Psoas muscle (tissue), 8 donors: ENCODE data around the gene CREB3L1. TPM values are rescaled to one million over a fixed set of nuclear protein-coding genes. Genes with fewer than 3 reads are reported as not detected.

Source experiments
- ATAC-seq, 4 donors: fragments of 200-7000 bp; cut with Tn5 transposase; one replicate each; pipeline ENCODE4 v1.9.1; 2020; ENCODE audit warnings: moderate library complexity in 3 of 4, mild to moderate bottlenecking in 2 of 4
- DNase-seq, 2 donors: peaks; one replicate each; pipeline ENCODE4 v3.0.0-alpha.2; 2020
- H3K27ac ChIP-seq: fragments of 200-600 bp; one replicate; pipeline ENCODE4 v1.8.0; 2022
- H3K27me3 ChIP-seq, 3 donors: fragments of 200-600 bp in 1 of 3; one replicate each; pipeline versions ENCODE4 v1.6.1 to v1.8.0; 2013 to 2022; ENCODE audit warnings: low read length in 2 of 3, mild to moderate bottlenecking in 2 of 3, moderate library complexity in 1 of 3; ENCODE audit not compliant: insufficient read depth in 3 of 3
- H3K36me3 ChIP-seq, 2 donors: fragments of 200-600 bp in 1 of 2; one replicate each; pipeline versions ENCODE4 v1.6.1 to v1.8.0; 2013 to 2022; ENCODE audit warnings: low read depth in 1 of 2, mild to moderate bottlenecking in 1 of 2, moderate library complexity in 1 of 2; ENCODE audit not compliant: insufficient read depth in 1 of 2
- H3K4me1 ChIP-seq: fragments of 200-600 bp; one replicate; pipeline ENCODE4 v1.8.0; 2022
- H3K4me3 ChIP-seq: fragments of 200-600 bp; one replicate; pipeline ENCODE4 v1.8.0; 2022; ENCODE audit warnings: mild to moderate bottlenecking
- H3K9me3 ChIP-seq: fragments of 200-600 bp; one replicate; pipeline ENCODE4 v1.8.0; 2022
- CTCF ChIP-seq: fragments of 200-600 bp; IDR thresholded peaks from one replicate; pipeline ENCODE4 v1.8.0; 2022; ENCODE audit warnings: antibody characterized with exemption
- WGBS, 3 donors: extraction: QIAGEN DNeasy Blood & Tissue Kit; methylation state at CpG; one replicate each; pipeline versions ENCODE4 v1.1.6 to v1.1.7; 2013; 5-methylcytosine and 5-hydroxymethylcytosine counted together
- intact Hi-C, 2 donors: fragments of 100-400 bp; cut with DNase I; formaldehyde crosslinking; loops; one replicate each; pipeline versions ENCODE4 v1.11.0 to v1.14.2; 2022
- polyA plus RNA-seq, 3 donors: library from polyadenylated mRNA; stranded (reverse); fragments of 200-250 nt; gene quantifications; one replicate each; pipeline ENCODE4 v1.2.3, GENCODE V29; 2013
- total RNA-seq, 4 donors: library from RNA; stranded (reverse); fragmentation: NEBNext Ultra II Directional in 2 of 4; extraction: Animal tissue kit (Norgen Biotek cat#: 25700) in 2 of 4; gene quantifications; one replicate each; pipeline versions ENCODE4 v1.2.1 to v1.2.4, GENCODE V29; 2021 to 2023
- donor health status: healthy with polysubstance abuse.
- donor health status: DM: no; HTN: no; CAD: no; lungs with moderate emphysema.
- donor health status: Bipolar disorder and iron deficiency.
- donor health status: healthy.
- donor health status: DM: yes; HTN: yes; CAD: no.
- donor health status: DM: no; HTN: no; CAD: no.
- donor health status: DM: no; HTN: no; CAD: no.
- donor health status: DM: yes; HTN: yes; CAD: no.

The CREB3L1 gene
- total and polyA plus RNA-seq, 7 donors, result 1.4 to 6.9 (median 2.2) TPM

GRCh38 chr11:46321757-46322156 lies 44.3 kb downstream of the CREB3L1 start:
- WGBS, 3 donors, result 85 to 90% (median 90%) methylated on average over 2 of the region's 2 CpGs
- intact Hi-C loops, result loop anchor here in 1 of 2 donors (10.0 kb wide), 1 partner anchor 357 kb away; no protein-coding TSS in a partner anchor
- DNase-seq (no peak), ATAC-seq (no peak)
- H3K27ac ChIP-seq, result no peak overlapping the region
- no peaks in the 10 kb centered on the region for H3K9me3 ChIP-seq
- no peak overlapping the region for H3K4me3 ChIP-seq
- no peaks in the 10 kb centered on the region for H3K4me1 ChIP-seq
- H3K27me3 ChIP-seq, result peaks cover 0 to 2% (median 0%) of the 10 kb centered on the region in 3 donors
- TF ChIP-seq CTCF, result no peak
- no peaks in the 10 kb centered on the region for H3K36me3 ChIP-seq

GRCh38 chr11:46322759-46323158 lies 45.3 kb downstream of the CREB3L1 start:
- Histone ChIP-seq H3K36me3 (no peaks in the 10 kb centered on the region), H3K4me1 (no peaks in the 10 kb centered on the region), H3K9me3 (no peaks in the 10 kb centered on the region), H3K4me3 (no peak overlapping the region), H3K27me3 (peaks cover 0 to 2% (median 0%) of the 10 kb centered on the region in 3 donors), H3K27ac (no peak overlapping the region)
- no peak for TF ChIP-seq CTCF
- DNase-seq, result no peak
- ATAC-seq, result no peak
- WGBS, 3 donors, result 83 to 86% (median 86%) methylated on average over 6 of the region's 6 CpGs
- intact Hi-C loops, result loop anchor here in 1 of 2 donors (10.0 kb wide), 1 partner anchor 358 kb away; no protein-coding TSS in a partner anchor

- Histone ChIP-seq H3K4me1 (no peaks in the 10 kb centered on the region), H3K36me3 (no peaks in the 10 kb centered on the region), H3K4me3 (no peak overlapping the region), H3K27ac (no peak overlapping the region), H3K9me3 (no peaks in the 10 kb centered on the region), H3K27me3 (peaks cover 4 to 36% (median 7%) of the 10 kb centered on the region in 3 donors)
- 88 to 93% (median 89%) methylated on average over 10 of the region's 10 CpGs for WGBS, 3 donors
- intact Hi-C loops, result loop anchor here in 1 of 2 donors (10.0 kb wide), 1 partner anchor 362 kb away; no protein-coding TSS in a partner anchor
- no peak for TF ChIP-seq CTCF
- DNase-seq, result no peak
- no peak for ATAC-seq
These were observed 49.5 kb downstream of the CREB3L1 start for GRCh38 chr11:46326813-46327416.

GRCh38 chr11:46327829-46328228 lies 50.4 kb downstream of the CREB3L1 start:
- 36 to 40% (median 38%) methylated on average over 8 of the region's 8 CpGs for WGBS, 3 donors
- no peak for TF ChIP-seq CTCF
- ATAC-seq, result no peak
- no peaks in the 10 kb centered on the region for H3K4me1 ChIP-seq
- DNase-seq, result no peak
- H3K36me3 ChIP-seq, result no peaks in the 10 kb centered on the region
- intact Hi-C loops, result loop anchor here in 1 of 2 donors (10.0 kb wide), 1 partner anchor 363 kb away; no protein-coding TSS in a partner anchor
- no peaks in the 10 kb centered on the region for H3K9me3 ChIP-seq
- no peak overlapping the region for H3K4me3 ChIP-seq
- H3K27ac ChIP-seq, result no peak overlapping the region
- peaks cover 4 to 44% (median 7%) of the 10 kb centered on the region in 3 donors for H3K27me3 ChIP-seq
